ENCODE measurements around the gene FARS2.

FARS2 gene

DNA sequence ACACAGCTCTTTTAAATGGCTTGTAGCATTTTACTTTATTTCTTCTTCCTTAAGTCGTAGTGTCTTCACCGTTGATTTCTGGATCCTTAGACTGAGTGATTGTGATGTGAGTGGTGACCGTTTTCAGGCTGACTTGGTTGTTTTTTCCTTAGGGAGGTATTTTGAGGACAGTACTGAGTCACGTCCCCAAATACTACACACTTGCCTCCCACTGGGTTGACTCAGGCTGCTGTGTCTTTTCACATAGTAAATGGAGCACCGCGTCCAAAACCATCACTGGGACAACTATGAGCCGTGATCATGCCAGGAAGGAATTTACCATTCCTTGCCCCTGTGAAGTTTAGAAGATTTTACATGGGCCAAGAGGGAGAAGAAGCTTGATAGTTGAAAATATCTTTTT is 174.1 kb downstream of the FARS2 start:
- DNase-seq, result no peak

DNA sequence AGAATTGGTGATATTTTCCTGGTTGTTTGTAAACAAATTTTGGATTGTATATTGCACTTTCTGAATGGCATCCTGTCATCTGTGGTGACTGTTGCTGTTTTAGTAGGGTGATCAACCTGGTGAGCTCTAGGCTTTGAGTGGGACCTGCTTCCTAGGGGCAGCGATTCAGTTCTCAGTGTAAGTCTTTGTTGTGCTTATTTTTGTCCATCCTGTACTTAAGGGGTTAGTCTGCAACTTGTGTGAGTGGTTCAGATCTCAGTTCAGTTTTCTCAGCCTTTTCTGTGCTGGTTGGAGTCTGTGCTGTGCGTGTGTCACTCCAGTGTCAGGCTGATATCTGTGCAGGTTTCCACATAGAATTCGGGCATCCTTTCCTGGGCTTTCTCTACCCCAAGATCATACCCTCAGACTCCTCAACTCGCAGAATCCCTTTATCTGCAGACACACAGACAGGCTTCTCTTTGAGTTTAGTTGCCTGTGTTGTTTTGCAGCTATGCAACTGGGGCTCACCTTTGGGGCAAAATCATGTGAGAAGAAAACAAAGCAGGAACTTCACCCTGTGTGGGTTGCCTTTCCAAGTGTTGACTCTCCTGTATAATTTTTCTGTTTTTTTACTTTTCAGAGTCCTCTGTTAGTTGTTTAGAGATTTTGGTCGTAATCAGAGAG is 177.7 kb downstream of the FARS2 start:
- no peak for DNase-seq

DNA sequence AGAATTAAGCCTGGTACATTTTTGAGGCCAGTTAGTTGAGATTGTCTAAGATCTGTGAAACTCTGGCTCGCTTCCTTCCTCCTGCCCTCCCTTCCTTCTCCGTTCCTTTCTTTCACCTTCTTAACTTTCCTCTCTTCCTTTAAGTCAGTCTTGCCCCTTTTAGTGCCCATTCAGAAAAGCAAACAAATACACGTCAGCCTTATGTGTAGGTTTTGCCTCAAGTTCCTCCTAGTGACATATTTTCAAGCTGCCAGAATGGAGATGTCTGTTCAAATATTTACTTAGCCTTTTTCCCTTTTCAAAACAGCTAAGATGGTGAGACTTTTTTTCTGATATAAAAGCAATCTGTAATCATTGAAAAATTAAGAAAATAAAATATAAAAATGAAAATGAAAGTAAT is 178.4 kb downstream of the FARS2 start:
- DNase-seq, result no peak

DNA sequence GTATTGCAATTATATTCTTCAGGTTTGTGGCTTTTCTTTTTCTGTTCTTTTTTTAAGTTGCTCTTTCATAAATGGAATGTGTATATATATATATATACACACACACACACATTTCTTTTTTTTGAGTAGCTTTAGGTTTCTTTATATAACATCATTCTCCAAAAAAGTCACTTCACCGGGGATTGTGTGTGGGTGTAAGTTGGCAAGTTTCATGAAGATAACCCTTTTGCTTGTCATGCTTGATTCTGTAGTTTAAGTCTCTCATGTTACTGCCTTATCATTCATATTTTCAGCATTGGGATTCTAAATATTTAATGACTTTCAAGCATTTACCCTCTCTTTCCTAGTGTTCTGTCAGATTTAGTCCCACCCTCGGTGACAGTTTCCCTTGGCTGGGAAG is 181.0 kb downstream of the FARS2 start:
- no peak for DNase-seq

DNA sequence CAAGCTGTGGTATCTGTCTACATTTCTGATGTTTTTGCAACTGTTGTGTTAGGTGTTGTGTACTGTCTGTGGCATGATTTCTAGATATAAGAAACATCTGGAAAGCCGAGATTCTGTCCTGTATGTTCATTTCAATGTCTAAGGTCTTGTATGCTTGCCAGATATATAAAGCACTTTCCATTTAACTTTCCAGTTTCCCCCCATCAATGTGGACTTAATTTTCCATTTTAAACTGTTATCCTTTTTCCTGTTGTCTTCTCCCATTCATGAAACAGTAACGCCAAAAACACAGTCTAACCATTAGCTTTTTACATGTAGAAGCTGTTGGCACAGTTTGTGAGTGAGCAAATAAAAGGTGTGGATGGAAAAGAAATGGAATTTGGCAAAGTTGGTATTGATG is 181.6 kb downstream of the FARS2 start:
- no peak for DNase-seq

DNA sequence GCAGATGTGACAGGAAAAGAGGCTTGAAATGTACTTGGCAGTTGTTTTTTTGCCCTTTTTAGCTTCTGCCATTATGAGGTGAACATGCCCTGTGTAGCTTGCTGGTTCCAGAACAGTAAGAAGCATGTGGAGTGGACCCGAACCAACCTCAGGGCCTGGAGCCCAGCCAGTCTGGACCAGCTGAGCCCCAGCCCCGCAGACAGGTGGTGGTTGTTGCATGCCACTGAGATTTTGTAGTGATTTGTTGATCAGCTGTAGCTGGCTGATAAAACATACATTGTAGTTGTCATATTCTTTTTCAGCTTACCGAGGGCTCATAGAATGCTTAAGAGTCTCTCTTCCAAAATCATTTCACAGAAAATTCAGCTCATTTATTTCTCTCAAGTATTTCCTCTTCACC is 182.2 kb downstream of the FARS2 start:
- DNase-seq, result no peak

DNA sequence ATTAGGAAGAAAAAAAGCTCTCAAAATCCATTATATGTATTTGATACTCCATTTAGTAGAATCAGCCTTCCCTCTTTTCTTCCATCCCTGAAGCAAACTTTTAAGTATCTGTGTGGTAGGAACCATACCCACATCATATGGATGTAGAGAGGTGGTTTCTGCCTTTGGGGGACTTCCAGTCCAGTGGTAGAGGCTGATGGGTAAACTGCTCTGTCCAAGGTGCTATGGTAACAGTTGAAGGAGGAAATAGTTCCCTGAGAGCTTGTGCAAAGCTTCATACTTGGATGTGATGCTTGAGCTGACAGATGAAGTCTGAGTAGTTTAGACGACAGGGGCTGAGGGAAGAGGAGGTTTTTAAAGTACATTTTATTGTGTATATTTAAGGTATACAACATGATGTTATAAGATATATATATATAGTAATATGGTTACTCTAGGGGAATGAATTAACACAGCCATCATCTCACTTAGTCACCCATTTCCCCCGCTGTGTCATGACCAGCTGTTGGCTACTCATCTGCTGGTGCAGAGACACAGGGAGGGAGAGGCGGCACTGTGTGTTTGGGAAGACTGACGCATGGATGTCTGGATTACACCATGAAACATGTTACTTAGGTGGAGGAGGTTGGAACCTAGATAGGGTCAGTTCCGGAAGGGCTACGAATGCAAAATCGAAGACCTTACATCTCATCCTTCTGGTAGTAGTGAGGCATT is 185.2 kb downstream of the FARS2 start:
- DNase-seq, result no peak

DNA sequence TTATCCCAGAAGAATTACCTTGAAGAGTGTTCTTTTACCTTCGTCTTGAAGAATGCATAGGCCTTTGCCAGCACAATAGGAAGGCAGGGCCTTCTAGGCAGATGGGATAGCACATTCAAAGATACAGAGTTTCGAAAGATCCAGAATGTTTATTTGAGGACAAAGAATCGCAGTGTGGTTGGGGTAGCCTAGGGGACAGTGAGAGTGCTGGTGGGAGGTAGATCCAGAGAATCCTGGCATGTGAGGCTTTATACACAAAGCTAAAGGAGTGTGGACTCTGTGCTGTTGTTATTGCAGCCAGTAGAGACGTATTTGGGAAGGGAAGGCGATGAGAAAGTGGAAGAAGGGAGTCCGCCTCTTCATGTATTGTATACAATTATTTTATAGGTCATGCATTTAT is 186.6 kb downstream of the FARS2 start:
- no peak for DNase-seq

DNA sequence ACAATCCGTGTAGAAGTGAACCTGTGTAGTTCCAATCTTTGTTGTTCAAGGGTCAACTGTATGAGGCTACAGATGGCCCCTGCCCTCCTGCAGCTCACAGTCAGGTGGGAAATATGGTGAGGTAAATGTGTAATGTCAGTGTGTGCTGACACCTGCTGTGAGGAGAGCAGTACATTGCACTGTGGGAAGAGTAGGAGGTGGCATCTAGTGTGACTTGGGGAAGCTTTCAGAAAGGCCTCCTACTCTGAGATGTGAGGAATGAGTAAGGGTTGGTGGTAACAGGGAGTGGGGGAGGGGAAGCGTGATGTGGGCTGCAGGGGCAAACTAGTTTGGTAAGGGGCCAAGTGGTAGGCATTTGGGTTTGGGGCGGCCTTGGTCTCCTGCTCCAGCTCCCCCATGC is 188.8 kb downstream of the FARS2 start:
- DNase-seq, result no peak

DNA sequence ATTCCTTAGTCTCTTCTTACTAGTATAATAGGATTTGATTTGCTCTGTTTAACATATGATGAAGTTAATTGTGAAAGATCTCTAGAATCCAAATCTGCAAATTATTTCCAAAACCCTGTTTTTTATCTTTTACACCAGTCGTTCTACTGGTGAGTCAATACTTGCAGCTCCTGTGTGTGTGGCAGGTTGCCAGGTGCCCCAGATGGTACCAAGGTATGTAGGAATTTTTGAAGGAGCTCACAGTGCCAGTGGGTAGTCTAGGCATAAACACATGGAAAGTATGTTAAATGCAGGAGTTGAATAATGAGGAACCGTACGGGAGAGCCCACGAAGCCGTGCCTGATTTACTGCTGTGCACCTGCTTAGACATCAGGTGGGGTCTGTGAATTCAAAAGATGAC is 192.2 kb downstream of the FARS2 start:
- DNase-seq, result peak; percentile 47

DNA sequence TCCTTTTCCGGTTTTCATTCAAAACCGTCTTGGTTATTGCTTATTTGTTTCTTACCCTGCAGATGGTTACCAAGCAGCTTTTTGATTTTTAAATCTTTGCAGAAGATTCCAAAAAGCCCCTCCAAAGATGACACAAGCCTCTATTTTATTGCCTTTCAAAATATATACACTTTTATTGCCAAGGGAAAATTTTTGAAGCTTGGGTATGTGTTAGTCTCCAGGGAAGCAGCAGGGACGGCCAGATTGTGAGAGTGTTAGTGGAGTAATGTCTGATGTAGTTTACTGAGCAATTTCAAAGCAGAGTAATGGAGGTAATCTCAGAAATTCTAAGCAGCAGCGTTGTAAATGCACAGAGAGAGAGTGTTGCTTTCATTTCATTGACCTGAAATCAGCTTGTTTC is 193.8 kb downstream of the FARS2 start:
- DNase-seq, result no peak

DNA sequence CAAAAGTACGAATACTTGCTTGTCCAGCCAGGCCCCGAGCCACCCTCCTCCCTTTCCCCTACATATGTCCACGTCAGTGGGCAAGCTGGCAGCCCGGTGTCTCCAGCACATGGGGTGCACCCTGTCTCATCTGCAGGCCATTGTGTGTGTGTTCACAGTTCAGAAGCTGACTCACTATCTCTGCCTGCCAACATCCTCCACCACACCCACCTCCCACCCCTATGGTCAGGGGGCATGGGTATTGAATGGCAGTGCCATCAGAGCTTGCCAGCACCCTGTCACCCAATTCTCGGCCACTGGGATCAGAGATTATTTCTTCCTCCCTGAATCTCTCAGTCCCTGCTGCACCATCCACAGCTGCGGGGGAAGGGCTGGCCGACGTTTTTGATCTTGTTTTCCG is 195.7 kb downstream of the FARS2 start:
- DNase-seq, result no peak

DNA sequence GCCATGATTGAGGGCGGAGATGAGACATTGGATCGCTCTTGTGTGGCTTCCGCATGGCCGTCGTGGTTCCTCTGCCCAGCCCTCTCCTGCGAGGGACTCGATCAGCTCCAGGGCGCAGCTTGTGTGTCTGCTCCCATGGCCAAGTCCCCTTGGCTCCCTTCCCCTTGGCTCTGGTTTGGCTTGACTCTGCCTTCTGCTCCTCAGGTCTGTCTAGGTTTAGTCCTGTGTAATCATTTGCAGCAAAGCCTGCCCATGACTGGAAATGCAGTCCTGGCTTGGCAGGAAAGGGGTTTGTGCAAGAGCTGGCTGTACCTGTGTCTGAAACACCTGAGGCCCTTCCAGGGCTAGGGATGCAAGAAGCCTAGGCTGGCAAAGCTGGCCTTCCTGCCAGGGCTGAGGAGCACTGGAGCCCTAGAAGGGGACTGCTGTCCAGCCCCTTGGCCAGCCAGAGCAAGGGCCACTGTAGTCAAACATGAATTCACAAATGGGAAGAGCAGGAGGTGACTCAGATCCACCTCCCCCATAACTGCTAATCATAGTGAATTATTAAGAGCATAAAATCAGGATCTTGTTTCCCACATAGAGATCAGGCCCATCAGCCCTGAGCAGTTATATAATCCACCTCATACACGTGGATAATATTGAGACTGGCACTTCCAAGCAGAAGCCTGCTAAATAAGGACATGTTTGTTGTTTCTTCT is 196.8 kb downstream of the FARS2 start:
- no peak for DNase-seq

DNA sequence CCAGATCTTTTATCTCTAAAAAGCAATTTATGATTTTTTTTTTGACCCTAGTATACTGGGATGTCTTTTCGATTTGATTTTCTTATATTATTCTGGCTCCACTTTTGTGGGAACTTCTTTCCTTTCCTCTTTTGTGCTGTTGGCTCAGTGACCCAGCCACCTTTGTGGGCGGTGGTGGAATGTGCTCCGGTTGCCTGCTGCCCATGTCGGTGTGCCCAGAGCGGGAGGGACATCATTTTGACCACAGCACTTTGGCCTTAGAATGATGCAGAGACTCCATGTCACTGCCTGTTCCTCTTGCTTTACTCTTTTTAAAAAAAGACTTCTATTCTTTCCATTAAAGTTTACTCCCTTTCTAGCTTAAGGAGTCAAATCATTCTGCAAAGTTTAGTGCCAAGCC is 198.0 kb downstream of the FARS2 start:
- DNase-seq, result no peak

DNA sequence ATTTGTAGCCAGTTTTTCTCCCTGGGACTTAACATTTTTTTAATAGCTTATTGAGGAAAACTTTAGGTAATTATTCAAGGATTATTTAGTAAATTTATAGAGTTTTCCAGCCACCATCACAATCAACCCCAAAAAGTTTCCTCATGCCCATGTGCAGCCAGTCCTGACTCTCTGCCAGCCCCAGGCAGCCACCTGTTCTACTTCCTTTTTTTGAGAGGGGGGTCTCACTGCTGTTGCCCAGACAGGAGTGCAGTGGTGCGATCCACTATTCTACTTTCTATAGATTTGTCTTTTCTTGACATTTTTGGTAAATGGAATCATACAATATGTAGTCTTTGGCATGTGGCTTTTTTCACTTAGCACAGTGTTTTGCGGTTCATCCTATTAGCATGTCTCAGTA is 200.1 kb downstream of the FARS2 start:
- no peak for DNase-seq

DNA sequence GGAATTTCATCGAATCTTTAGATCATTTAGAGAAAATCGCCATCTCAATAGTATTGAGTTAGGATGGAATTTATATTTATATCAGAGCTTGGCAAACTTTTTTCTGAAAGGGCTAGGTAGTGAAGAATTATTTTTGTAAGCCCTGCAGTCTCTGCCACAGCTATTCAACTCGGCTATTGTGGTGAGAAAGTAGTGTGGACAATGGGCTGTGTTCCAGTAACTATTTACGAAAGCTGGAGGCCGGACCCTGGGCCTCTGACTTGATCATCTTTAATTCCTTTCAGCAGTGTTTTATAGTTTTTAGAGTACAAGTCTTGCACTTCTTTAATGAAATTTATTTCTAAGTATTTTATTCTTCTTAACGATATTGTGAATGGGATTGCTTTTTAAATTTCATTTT is 201.5 kb downstream of the FARS2 start:
- no peak for DNase-seq

DNA sequence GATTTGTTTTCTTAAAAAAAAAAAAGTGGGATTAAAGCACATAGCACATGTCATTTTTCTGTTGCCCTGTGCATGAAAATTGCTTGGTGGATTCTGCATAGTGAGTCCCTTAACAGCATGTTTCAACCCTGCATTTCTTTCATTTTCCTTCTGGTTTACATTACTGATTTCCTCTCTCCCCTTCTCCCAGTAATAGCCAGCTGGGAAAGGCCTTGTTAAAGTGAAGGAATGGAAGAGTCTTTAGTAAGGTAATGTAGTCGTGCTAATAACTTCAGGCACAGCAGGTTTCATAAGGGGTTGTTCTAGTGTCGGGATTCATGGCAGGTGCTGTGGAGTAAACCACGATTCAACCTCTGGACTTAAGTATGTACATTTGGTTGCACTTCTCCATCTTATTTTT is 202.4 kb downstream of the FARS2 start:
- no peak for DNase-seq

DNA sequence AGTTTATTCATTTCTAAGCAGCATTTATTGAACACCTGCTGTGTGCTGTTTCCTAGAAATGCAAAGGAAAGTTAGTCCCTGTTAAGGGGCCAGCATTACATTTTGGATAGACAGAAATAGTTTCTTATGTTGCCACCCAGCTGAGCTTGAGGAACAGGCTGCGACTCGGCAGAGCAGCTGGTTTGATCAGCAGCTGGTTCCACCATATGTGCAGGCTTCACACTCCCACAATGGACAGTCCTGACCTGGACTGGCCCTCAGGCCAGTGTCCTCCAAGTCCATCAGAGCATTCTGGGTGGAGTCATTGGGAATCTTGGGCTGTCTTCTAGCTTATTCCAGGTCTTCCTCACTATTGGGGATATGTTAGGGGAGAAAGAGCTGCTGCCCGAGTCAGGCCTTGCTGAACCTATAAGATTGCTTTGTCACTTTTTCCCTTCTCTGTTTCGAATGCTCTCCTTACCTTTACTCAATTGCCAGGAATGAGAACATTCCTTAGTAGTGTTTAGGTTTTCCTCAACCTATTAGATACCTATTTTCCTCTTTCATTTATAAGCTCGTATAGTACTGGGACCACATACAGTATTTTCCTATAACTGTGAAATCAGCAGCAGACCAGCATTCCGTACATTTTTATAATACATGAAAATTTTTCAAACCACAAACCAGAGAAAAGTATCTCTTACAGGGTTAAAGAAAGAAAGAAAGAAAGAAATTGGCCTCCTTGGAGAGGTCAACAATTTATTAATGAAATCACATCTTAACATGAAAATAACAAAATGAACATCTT is 203.0 kb downstream of the FARS2 start:
- DNase-seq, result no peak

DNA sequence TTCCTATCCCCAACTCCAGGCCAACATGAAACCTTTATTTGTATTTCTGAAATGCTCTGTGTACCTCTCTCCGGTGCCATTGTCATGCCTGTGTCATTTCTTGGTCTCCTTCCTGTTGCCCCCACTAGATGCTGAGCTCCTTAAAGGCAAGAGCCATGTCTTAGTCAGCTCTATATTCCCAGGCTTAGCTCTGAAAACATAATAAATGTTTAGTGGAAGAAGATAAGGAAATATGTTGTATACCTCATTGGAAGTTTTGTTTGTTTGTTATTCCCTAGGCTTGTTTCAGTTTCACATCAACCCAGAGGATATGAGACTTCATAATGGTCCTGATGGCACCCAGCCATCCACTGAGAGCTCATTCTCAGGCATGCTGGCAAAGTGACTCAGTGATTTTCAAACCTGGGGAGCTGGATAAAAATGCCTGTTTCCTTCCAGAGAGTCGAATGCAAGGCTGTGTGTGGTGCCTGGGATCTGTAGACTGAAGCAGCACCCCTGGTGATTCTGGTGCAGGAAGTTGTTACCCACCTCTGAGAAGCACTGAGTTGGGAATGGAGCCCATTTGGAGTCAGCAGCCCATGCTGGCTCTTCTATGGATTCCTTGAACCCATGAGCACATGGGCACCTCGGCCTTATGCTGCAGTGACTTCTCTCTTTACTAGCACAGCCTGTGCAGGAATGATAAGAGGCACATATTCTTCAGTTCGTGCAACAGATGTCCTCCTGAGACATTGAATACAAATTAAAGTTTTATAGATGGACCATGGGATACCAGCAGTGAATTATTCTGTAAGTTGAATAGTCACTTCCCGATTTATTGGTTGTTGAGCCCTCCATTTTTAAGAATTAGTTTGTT is 205.2 kb downstream of the FARS2 start:
- DNase-seq, result no peak

DNA sequence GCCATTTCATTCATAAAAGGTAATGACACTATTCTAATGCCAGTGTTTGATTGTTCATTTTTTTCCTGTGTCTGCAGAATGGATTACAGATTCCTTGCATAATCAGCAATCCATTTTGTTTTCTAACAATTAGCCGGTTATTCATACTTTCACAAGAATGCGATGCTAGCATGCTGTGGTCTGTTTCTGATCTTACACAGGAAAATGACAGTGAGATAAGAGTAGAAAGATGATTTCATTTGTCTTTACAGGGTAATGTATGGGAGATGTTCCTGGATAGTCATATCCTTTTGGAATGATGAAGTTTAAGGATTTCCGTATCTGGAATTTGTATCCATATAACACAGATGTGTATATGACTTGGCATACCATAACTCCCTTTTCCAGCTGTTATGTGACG is 207.3 kb downstream of the FARS2 start:
- no peak for DNase-seq

DNA sequence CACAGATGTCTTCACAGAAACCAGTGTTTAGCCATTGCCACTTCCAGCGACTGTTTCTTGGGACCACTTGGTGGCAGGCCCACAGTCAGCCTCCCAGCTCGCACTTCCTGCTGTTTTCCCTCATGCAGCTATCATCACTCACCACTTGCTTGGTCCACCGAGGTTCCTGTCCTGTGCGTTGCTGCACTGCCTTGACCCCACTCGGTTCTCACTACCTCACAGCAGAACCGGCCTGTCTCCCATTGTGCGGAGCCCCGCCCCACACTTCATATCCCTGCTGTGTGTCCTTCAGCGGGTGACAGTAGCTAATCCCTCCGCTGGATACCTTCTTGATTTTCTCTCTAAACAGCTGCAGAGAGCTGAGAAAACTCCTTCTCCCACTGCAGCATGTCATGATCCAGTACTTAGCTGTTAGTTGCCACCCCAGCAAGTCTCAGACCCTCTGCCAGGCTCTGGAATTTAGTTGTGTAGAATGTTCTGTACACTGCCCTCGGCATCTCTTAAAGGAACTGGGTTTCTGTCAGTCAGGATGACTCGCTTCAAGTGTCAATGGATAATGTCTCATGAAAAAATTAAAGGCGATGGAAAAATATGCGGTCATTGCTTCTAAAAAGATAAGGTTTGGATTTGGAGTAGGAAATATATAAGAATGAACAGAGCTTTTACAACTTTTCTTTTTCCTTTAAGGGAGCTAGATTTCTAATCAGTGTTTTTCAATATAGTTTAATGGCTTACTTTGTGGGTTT is 208.0 kb downstream of the FARS2 start:
- DNase-seq, result no peak

DNA sequence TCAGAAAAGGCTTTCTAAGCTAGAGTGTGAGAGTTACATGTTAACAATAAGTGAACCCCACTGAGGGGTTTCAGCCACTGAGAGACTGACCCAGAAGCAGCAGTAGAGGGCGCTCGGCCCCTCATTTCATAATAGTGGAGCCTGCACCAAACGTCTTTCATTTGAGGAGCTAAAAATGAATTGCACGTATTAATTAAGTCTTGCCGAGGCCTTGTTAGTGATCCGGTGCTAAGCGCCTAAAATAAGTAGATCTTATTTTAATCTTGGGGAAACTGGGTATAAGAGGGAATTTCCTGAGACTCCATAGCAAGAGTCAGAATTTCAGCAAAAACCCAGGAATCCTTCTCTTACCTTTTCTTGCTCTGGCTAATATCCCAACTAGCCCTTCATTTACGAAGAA is 209.7 kb downstream of the FARS2 start:
- DNase-seq, result peak; percentile 13

All from NCI-H2171 (cell line).